ENCODE data around the gene HOXA10. TPM values are rescaled to one million over a fixed set of nuclear protein-coding genes. Genes with fewer than 3 reads are reported as not detected.

Gene HOXA10
- 10 to 100 TPM; 38.9 to 43.5 (median 41.1) TPM for total RNA-seq (2021; fragmentation: NEBNext Ultra II Directional; extraction: Animal tissue kit (Norgen Biotek cat#: 25700))
- long read RNA-seq, transcript HOXA10-203 (2 exons, 723 nt), result minor isoform, 5 of 62 reads
- long read RNA-seq, transcript HOXA10-201 (2 exons, 2,541 nt), result minor isoform, 16 of 62 reads
- long read RNA-seq, transcript HOXA10-202 (2 exons, 1,570 nt), result major isoform, 30 of 62 reads
- long read RNA-seq, partial matches to known transcripts, result 0 of 62 reads
- long read RNA-seq, other reads (novel, unspliced or antisense), result 7 of 62 reads

GRCh38 chr7:27173956-27174873 lies at the start of gene HOXA10:
HOXA10 (minus strand) TSS chr7:27174320; CDS start chr7:27174306, 14 bp downstream.
- Mint-ChIP-seq H3K4me3 (peak within 1 kb of the TSS; percentile 96), H3K27ac (peak within 1 kb of the TSS; percentile 99), H3K27me3 (ENCODE audit: insufficient read depth) (peaks cover 24% of the 10 kb centered on the region)

GRCh38 chr7:27221201-27221797 lies 47.2 kb upstream of the HOXA10 start:
- no peak for DNase-seq
- Mint-ChIP-seq H3K36me3 (ENCODE audit: low read depth) (no peaks in the 10 kb centered on the region), H3K9me3 (no peaks in the 10 kb centered on the region), H3K27ac (no peak overlapping the region), H3K4me1 (ENCODE audit: low read depth) (no peaks in the 10 kb centered on the region), H3K27me3 (ENCODE audit: insufficient read depth) (peaks cover 26% of the 10 kb centered on the region), H3K4me3 (no peak overlapping the region)
- TF ChIP-seq CTCF (IDR thresholded peaks at IDR 0.05), result no peak

More at GRCh38 chr7:27173956-27174873, at the start of gene HOXA10:
- Mint-ChIP-seq H3K9me3 (no peaks in the 10 kb centered on the region), H3K36me3 (ENCODE audit: low read depth) (peaks cover 61% of the 10 kb centered on the region), H3K4me1 (ENCODE audit: low read depth) (peaks cover 55% of the 10 kb centered on the region)
- DNase-seq, result peak; percentile 71
- no peak for TF ChIP-seq CTCF (IDR thresholded peaks at IDR 0.05)

DNA sequence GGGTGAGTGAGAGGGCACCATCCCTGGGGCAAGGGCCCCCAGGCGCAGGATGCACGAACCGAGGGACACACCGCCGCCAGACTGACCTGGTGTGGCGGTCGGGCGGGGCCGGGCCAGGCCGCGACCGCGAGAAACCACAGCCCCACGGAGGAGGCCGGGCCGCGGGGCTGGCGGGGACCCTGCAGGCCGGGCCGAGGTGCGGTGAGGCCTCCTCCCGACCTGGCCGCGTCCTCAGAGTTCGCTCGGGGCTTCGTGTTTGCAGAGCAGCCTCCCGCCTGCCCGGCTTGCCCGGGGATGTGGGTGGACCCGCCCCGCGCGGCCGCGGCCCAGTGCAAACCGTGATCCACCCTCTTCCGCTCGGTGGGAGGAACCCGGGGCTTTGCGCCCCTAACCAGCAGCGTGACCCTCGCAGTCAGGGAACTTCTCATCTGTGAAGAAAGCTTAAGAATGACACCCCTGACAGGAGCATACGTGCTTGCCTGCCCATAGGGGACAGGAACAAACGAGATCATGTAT lies 46.4 kb upstream of the HOXA10 start:
- no peak for TF ChIP-seq CTCF (IDR thresholded peaks at IDR 0.05)
- peaks cover 26% of the 10 kb centered on the region for H3K27me3 Mint-ChIP-seq (ENCODE audit: insufficient read depth)
- H3K27ac Mint-ChIP-seq, result no peak overlapping the region
- no peaks in the 10 kb centered on the region for H3K4me1 Mint-ChIP-seq (ENCODE audit: low read depth)
- H3K4me3 Mint-ChIP-seq, result no peak overlapping the region
- DNase-seq, result no peak
- no peaks in the 10 kb centered on the region for H3K9me3 Mint-ChIP-seq
- H3K36me3 Mint-ChIP-seq (ENCODE audit: low read depth), result no peaks in the 10 kb centered on the region

GRCh38 chr7:27219821-27220220 lies 45.7 kb upstream of the HOXA10 start:
- Mint-ChIP-seq H3K27me3 (ENCODE audit: insufficient read depth) (peaks cover 21% of the 10 kb centered on the region), H3K9me3 (no peaks in the 10 kb centered on the region), H3K27ac (no peak overlapping the region), H3K4me3 (no peak overlapping the region), H3K4me1 (ENCODE audit: low read depth) (no peaks in the 10 kb centered on the region), H3K36me3 (ENCODE audit: low read depth) (no peaks in the 10 kb centered on the region)
- no peak for DNase-seq
- TF ChIP-seq CTCF (IDR thresholded peaks at IDR 0.05), result no peak

GRCh38 chr7:27217951-27218350 lies 43.8 kb upstream of the HOXA10 start:
- TF ChIP-seq CTCF (IDR thresholded peaks at IDR 0.05), result no peak
- no peak overlapping the region for H3K27ac Mint-ChIP-seq
- H3K4me1 Mint-ChIP-seq (ENCODE audit: low read depth), result peaks cover 7% of the 10 kb centered on the region
- no peaks in the 10 kb centered on the region for H3K36me3 Mint-ChIP-seq (ENCODE audit: low read depth)
- DNase-seq, result no peak
- no peak overlapping the region for H3K4me3 Mint-ChIP-seq
- no peaks in the 10 kb centered on the region for H3K9me3 Mint-ChIP-seq
- peaks cover 16% of the 10 kb centered on the region for H3K27me3 Mint-ChIP-seq (ENCODE audit: insufficient read depth)

Data from HFFc6 (cell line).